ENCODE data around the gene ICAM5.

Gene ICAM5

GRCh38 chr19:10256970-10257615, 32.7 kb upstream of the ICAM5 start:
- H3K27ac ChIP-seq (ENCODE audit: low read depth, low read length, severe bottlenecking), result no peak overlapping the region
- H3K36me3 ChIP-seq (ENCODE audit: control insufficient read depth, insufficient read depth, low read length), result peaks cover 49% of the 10 kb centered on the region
- WGBS, 2 experiments (ENCODE audit: insufficient coverage in 2 of 2), result 95 to 98% methylated on average over 7 to 8 of the region's 9 CpGs
- H3K4me1 ChIP-seq (ENCODE audit: control insufficient read depth, insufficient read depth, low read length, poor library complexity, severe bottlenecking), result peaks cover 3% of the 10 kb centered on the region
- H3K9me3 ChIP-seq (ENCODE audit: control insufficient read depth, low read length), result no peaks in the 10 kb centered on the region
- H3K4me3 ChIP-seq (ENCODE audit: extremely low read depth, insufficient read depth, low read length, poor library complexity, severe bottlenecking), result no peak overlapping the region

- 93 to 96% methylated on average over 16 to 17 of the region's 18 CpGs for WGBS, 2 experiments (ENCODE audit: insufficient coverage in 2 of 2)
- Histone ChIP-seq H3K9me3 (ENCODE audit: control insufficient read depth, low read length) (no peaks in the 10 kb centered on the region), H3K4me1 (ENCODE audit: control insufficient read depth, insufficient read depth, low read length, poor library complexity, severe bottlenecking) (no peaks in the 10 kb centered on the region), H3K27ac (ENCODE audit: low read depth, low read length, severe bottlenecking) (no peak overlapping the region), H3K36me3 (ENCODE audit: control insufficient read depth, insufficient read depth, low read length) (peaks cover 49% of the 10 kb centered on the region), H3K4me3 (ENCODE audit: extremely low read depth, insufficient read depth, low read length, poor library complexity, severe bottlenecking) (no peak overlapping the region)
These were observed 31.6 kb upstream of the ICAM5 start for GRCh38 chr19:10258080-10258710.

- Histone ChIP-seq H3K9me3 (ENCODE audit: control insufficient read depth, low read length) (no peaks in the 10 kb centered on the region), H3K4me3 (ENCODE audit: extremely low read depth, insufficient read depth, low read length, poor library complexity, severe bottlenecking) (no peak overlapping the region), H3K4me1 (ENCODE audit: control insufficient read depth, insufficient read depth, low read length, poor library complexity, severe bottlenecking) (no peaks in the 10 kb centered on the region), H3K27ac (ENCODE audit: low read depth, low read length, severe bottlenecking) (no peak overlapping the region), H3K36me3 (ENCODE audit: control insufficient read depth, insufficient read depth, low read length) (peaks cover 39% of the 10 kb centered on the region)
- 62 to 71% methylated on average over 20 to 22 of the region's 32 CpGs for WGBS, 2 experiments (ENCODE audit: insufficient coverage in 2 of 2)
These were observed 30.4 kb upstream of the ICAM5 start for GRCh38 chr19:10259162-10259905.

GRCh38 chr19:10260141-10260584, 29.6 kb upstream of the ICAM5 start:
- Histone ChIP-seq H3K4me1 (ENCODE audit: control insufficient read depth, insufficient read depth, low read length, poor library complexity, severe bottlenecking) (no peaks in the 10 kb centered on the region), H3K9me3 (ENCODE audit: control insufficient read depth, low read length) (no peaks in the 10 kb centered on the region), H3K36me3 (ENCODE audit: control insufficient read depth, insufficient read depth, low read length) (peaks cover 31% of the 10 kb centered on the region), H3K4me3 (ENCODE audit: extremely low read depth, insufficient read depth, low read length, poor library complexity, severe bottlenecking) (no peak overlapping the region), H3K27ac (ENCODE audit: low read depth, low read length, severe bottlenecking) (no peak overlapping the region)
- WGBS, 2 experiments (ENCODE audit: insufficient coverage in 2 of 2), result 90 to 97% methylated on average over 5 of the region's 8 CpGs

- H3K4me1 ChIP-seq (ENCODE audit: control insufficient read depth, insufficient read depth, low read length, poor library complexity, severe bottlenecking), result no peaks in the 10 kb centered on the region
- H3K27ac ChIP-seq (ENCODE audit: low read depth, low read length, severe bottlenecking), result no peak overlapping the region
- WGBS, 2 experiments (ENCODE audit: insufficient coverage in 2 of 2), result 92 to 98% methylated on average over 6 to 7 of the region's 7 CpGs
- H3K36me3 ChIP-seq (ENCODE audit: control insufficient read depth, insufficient read depth, low read length), result peaks cover 16% of the 10 kb centered on the region
- H3K4me3 ChIP-seq (ENCODE audit: extremely low read depth, insufficient read depth, low read length, poor library complexity, severe bottlenecking), result no peak overlapping the region
- H3K9me3 ChIP-seq (ENCODE audit: control insufficient read depth, low read length), result no peaks in the 10 kb centered on the region
These were observed 27.0 kb upstream of the ICAM5 start for GRCh38 chr19:10262771-10263170.

GRCh38 chr19:10266706-10267105, 23.0 kb upstream of the ICAM5 start:
- Histone ChIP-seq H3K36me3 (ENCODE audit: control insufficient read depth, insufficient read depth, low read length) (no peaks in the 10 kb centered on the region), H3K4me1 (ENCODE audit: control insufficient read depth, insufficient read depth, low read length, poor library complexity, severe bottlenecking) (no peaks in the 10 kb centered on the region), H3K9me3 (ENCODE audit: control insufficient read depth, low read length) (no peaks in the 10 kb centered on the region), H3K27ac (ENCODE audit: low read depth, low read length, severe bottlenecking) (no peak overlapping the region), H3K4me3 (ENCODE audit: extremely low read depth, insufficient read depth, low read length, poor library complexity, severe bottlenecking) (no peak overlapping the region)
- 89 to 96% methylated on average over 4 to 6 of the region's 7 CpGs for WGBS, 2 experiments (ENCODE audit: insufficient coverage in 2 of 2)

GRCh38 chr19:10268071-10268470, 21.7 kb upstream of the ICAM5 start:
- Histone ChIP-seq H3K27ac (ENCODE audit: low read depth, low read length, severe bottlenecking) (no peak overlapping the region), H3K4me1 (ENCODE audit: control insufficient read depth, insufficient read depth, low read length, poor library complexity, severe bottlenecking) (no peaks in the 10 kb centered on the region), H3K4me3 (ENCODE audit: extremely low read depth, insufficient read depth, low read length, poor library complexity, severe bottlenecking) (no peak overlapping the region), H3K36me3 (ENCODE audit: control insufficient read depth, insufficient read depth, low read length) (no peaks in the 10 kb centered on the region), H3K9me3 (ENCODE audit: control insufficient read depth, low read length) (no peaks in the 10 kb centered on the region)
- 70 to 78% methylated on average over 6 of the region's 6 CpGs for WGBS, 2 experiments (ENCODE audit: insufficient coverage in 2 of 2)

GRCh38 chr19:10269333-10270179, 20.2 kb upstream of the ICAM5 start:
- Histone ChIP-seq H3K36me3 (ENCODE audit: control insufficient read depth, insufficient read depth, low read length) (no peaks in the 10 kb centered on the region), H3K27ac (ENCODE audit: low read depth, low read length, severe bottlenecking) (no peak overlapping the region), H3K4me3 (ENCODE audit: extremely low read depth, insufficient read depth, low read length, poor library complexity, severe bottlenecking) (peak overlapping the region; percentile 18), H3K4me1 (ENCODE audit: control insufficient read depth, insufficient read depth, low read length, poor library complexity, severe bottlenecking) (no peaks in the 10 kb centered on the region), H3K9me3 (ENCODE audit: control insufficient read depth, low read length) (no peaks in the 10 kb centered on the region)
- 11% methylated on average over 52 to 57 of the region's 59 CpGs for WGBS, 2 experiments (ENCODE audit: insufficient coverage in 2 of 2)

GRCh38 chr19:10270180-10270615, 19.6 kb upstream of the ICAM5 start:
- Histone ChIP-seq H3K27ac (ENCODE audit: low read depth, low read length, severe bottlenecking) (no peak overlapping the region), H3K4me1 (ENCODE audit: control insufficient read depth, insufficient read depth, low read length, poor library complexity, severe bottlenecking) (no peaks in the 10 kb centered on the region), H3K4me3 (ENCODE audit: extremely low read depth, insufficient read depth, low read length, poor library complexity, severe bottlenecking) (peak overlapping the region; percentile 19), H3K9me3 (ENCODE audit: control insufficient read depth, low read length) (no peaks in the 10 kb centered on the region), H3K36me3 (ENCODE audit: control insufficient read depth, insufficient read depth, low read length) (no peaks in the 10 kb centered on the region)
- WGBS, 2 experiments (ENCODE audit: insufficient coverage in 2 of 2), result 17 to 22% methylated on average over 20 to 28 of the region's 37 CpGs

GRCh38 chr19:10270616-10271394, 18.9 kb upstream of the ICAM5 start, which contains the start of gene ICAM1:
Gene ICAM1 (plus strand): TSS chr19:10271120. CDS start chr19:10271160, 40 bp downstream.
- Histone ChIP-seq H3K36me3 (ENCODE audit: control insufficient read depth, insufficient read depth, low read length) (no peaks in the 10 kb centered on the region), H3K27ac (ENCODE audit: low read depth, low read length, severe bottlenecking) (no peak within 1 kb of the TSS), H3K9me3 (ENCODE audit: control insufficient read depth, low read length) (no peaks in the 10 kb centered on the region), H3K4me1 (ENCODE audit: control insufficient read depth, insufficient read depth, low read length, poor library complexity, severe bottlenecking) (no peaks in the 10 kb centered on the region), H3K4me3 (ENCODE audit: extremely low read depth, insufficient read depth, low read length, poor library complexity, severe bottlenecking) (peak within 1 kb of the TSS; percentile 19)
- WGBS, 2 experiments (ENCODE audit: insufficient coverage in 2 of 2), result 5 to 8% methylated on average over 41 to 46 of the region's 51 CpGs
